RPMI7951 (cell line): Measurements from ENCODE around the gene CLEC16A. TPM values are rescaled to one million over a fixed set of nuclear protein-coding genes. Genes with fewer than 3 reads are reported as not detected.
A peak's percentile ranks its signal among the peaks of the same experiment; 100 is the strongest.

Source experiments
- DNase-seq: peaks from one replicate; pipeline ENCODE4 v3.0.0-alpha.2; 2012; ENCODE audit warnings: low read depth
- total RNA-seq: library from RNA; depleted of rRNA; stranded (reverse); fragments of >200 nt; shearing (Covaris generic); gene quantifications from 2 replicates; pipeline ENCODE4 v1.2.3, GENCODE V29; 2014

The CLEC16A gene
- total RNA-seq, 1 experiment from 2014 or later: 8.8 TPM

- DNase-seq: no peak
Observed at GRCh38 chr16:11016524-11016988, 72.2 kb downstream of the CLEC16A start.

DNA sequence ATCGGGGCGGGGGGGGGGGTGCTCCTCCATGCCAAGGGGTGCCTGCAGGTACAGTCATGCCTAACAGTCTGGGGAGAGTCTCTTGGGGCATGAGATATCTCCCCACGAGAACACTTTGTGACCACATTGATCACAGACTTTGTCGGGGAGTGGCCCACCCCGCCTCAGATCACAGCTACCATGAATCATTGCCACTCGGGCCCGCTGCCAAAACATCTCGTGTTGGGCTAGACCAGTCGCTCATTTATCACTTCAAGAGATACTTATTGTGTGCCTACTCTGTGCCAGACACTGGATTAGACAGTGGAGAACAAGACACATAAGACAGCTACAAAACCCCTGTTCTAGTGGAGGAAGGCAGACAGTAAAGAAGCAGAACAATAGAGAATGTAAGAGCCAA lies 72.6 kb downstream of the CLEC16A start:
- peak; percentile 88 for DNase-seq

DNA sequence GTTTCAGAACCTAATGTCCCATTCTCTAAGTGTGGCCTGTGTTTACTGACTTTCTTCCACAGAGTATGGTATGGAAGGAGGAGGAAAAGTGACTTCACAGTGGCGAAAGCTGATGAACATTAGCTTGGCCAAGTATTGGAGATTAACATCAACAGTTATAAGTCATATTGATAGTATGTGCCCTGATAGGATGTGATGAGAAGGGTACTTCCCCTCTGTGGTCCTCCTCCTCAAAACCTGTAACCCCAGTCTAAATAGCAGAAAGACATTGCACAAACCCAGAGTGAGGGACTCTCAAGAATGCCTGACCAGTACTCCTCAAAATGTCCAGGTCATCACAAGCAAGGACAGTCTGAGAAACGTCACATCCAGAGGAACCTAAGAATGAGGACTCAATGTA lies 73.1 kb downstream of the CLEC16A start:
- no peak for DNase-seq

- no peak for DNase-seq
Observed at GRCh38 chr16:11020388-11020787, 76.0 kb downstream of the CLEC16A start.

DNA sequence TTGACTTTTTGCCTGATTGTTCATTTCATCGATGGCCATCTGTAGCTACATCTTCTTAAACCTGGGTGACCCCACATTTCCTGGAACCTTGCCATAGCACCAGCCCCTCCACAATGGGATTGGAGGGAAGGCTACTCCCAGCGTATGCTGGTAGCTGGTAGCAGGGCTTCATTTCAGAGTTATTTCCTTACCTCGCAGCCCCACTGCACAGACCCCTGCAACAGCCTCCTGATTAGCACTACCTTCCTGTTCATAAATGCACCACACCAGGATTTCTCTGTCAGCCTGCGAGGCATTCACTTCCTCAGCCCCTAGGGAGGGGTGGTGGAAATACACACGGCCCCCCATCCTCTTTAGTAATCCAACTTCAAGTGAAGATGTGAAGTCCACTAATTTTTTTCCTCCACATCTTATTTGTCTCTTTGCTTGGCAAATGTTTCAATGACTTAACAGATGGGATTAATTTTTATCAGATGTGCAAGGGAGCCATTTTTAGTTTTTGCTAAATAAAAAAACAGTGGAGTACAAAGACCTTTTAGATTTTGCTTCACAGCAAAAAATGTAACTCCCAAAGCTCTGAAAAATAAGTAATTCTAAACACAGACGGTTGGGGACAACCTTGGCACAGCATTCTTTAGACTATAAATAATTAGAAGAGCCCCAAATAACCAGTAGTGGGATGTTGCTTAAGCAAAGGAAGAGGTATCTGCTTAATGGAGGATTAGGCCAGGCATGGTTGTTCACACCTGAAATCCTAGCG lies 76.6 kb downstream of the CLEC16A start:
- DNase-seq: no peak

DNA sequence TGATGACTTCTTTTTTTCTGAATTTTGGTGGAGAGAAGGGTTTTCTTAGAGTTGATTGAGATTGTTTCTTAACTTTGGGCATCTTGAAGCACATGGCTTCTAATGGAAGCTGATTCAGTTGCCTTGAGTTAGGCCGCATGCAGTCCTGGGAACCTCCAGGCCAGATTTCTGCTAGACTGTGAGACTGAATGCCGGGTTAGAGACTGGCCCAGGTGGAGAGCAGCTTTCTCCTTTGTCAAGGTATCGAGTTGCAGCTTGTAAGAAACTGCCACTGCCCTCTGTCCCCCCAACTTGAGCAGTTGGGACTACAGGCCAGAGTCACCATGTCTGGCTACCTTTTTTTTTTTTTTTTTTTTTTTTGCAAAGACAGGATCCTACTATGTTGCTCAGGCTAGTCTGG lies 77.6 kb downstream of the CLEC16A start:
- DNase-seq: no peak

GRCh38 chr16:11023262-11024039 lies 79.1 kb downstream of the CLEC16A start:
- no peak for DNase-seq

GRCh38 chr16:11024333-11025053 lies 80.1 kb downstream of the CLEC16A start:
- no peak for DNase-seq

GRCh38 chr16:11025120-11025531 lies 80.8 kb downstream of the CLEC16A start:
- no peak for DNase-seq

- peak; percentile 9 for DNase-seq
Observed at GRCh38 chr16:11029948-11030347, 85.6 kb downstream of the CLEC16A start.

DNA sequence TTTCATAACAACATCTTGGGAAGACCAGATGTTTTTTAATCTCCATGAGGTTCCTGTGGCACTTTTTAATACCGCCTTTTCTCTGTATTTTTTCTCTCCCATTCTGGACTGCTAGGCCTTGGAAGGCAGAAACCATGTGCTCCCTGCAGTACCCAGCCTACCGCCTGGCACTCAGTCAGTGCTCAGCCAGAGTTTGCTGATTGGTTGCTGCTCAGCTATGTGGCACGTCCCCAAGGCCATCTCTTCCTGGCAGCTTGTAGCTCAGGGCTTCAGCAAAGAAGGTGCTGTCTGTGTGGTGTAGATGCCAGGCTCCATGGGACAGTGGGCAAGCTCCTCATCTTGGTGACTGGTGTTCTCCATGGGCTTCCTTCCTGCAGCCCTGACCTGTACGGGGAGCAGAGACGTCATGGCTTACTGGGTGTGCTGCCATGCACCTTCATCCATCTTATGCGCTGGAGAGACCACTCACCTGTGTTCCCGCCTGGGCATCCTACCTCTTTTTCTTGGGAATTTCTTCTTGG lies 86.7 kb downstream of the CLEC16A start:
- DNase-seq: no peak

DNA sequence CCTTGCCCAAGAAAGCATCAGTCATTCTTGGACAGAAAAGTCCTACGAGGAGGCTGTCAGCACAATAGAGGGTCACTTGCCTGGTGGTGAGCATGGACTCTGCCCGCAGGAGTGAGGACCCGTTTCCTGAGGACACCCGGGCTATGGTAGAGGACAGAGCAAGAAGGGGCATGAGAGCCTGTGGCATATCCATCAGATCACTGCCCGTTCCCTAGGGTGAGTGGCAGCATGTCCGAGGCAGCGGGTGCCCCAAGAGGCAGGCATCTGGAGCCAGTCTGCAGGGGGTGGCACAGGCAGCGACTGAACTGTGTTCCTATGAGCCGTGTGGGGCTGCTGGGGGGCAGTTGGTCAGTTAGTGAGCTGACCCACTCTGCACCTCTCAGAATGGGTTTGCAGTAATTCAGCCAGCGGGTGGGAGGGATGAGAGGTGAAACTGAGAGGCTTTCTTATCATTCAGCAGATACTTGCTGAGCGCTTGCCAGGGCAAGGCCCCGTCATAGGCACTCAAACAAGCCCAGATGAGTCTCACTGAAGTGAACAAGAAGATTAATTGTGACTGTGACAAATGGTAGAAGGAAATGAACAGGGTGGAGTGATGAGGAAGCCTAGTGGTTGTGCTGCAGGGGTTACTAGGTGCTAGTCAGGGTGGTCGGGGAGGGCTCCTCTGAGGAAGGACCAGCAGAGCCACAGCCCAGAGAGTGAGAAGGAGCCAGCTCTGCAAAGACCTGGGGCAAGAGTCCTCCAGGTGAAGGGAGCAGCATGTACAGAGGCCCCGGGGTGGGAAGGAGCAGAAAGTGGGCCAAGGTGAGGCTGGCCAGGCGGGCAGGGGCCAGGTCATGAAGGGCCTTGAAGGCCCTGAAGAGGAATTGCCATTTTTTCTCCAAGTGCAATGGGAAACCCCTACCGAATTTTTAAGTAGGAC lies 87.9 kb downstream of the CLEC16A start:
- DNase-seq: no peak

- DNase-seq: peak; percentile 62
Observed at GRCh38 chr16:11032922-11033291, 88.5 kb downstream of the CLEC16A start.

- DNase-seq: peak; percentile 82
Observed at GRCh38 chr16:11033629-11034420, 89.5 kb downstream of the CLEC16A start.

DNA sequence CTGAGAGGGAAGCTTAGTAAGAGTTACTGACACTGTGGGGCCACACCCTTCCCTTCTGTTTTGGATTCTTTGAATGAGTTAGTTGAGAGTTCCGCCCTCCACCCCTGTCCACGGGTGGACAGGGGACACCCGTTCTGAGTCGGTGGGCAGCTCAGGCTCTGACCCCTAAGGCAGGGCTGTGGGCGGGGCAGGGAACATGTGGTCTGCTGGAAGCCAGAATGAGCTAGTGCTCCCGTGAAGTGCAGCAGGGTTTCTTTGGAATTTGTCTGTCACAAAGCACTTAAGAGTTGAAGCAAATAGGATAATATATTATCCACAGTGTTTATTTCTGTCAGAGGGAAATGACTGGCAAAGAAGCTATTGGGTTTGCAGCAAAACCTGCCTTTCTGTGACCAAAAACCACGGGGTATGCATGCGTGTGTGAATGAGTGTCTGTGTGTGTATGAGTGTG lies 90.1 kb downstream of the CLEC16A start:
- DNase-seq: peak; percentile 10

GRCh38 chr16:11035096-11035495 lies 90.7 kb downstream of the CLEC16A start:
- no peak for DNase-seq

- no peak for DNase-seq
Observed at GRCh38 chr16:11036040-11036439, 91.7 kb downstream of the CLEC16A start.

DNA sequence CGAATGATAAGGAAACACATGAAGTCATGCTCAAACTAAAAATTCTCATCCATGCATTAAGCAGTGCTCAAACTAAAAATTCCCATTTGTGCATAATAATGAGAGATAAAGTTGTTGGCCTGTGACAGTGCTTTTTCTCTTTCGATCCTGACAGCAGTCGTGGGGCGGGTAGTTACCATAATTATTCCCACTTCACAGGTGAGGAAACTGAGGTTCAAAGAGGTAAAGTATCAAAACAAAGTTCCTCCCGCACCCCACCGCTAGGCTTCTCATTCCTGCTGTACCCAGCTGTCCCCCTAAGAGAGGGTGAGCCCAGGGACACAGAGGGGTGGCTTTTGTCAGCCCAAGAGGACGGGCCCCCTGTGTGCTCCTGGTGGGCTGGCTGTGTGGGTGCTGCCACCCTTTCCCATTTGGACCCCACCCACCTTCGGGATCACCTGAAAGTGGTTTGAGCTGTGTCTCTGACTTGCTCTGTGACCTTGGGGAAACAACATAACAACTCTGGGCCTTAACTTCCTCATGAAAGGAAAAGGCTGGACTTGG lies 92.6 kb downstream of the CLEC16A start:
- no peak for DNase-seq

DNA sequence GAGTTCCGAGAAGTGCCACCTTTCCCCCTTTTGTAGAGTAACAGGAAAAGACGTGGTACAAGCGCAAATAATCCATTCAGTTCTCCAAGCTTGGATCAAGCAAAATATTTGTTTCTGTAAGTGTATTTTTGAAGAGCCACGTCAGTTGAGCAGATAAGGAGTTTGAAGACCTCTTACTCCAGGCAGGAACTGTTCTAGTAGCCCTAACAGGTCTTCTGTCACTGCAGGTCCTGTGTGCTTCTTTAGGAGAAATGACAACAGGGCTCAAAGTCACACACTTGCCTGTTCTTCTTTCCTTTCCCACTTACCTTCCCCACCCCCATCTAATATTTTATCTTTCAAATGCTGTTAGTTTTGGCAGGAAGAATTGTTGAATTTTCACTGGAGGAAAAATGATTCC lies 93.9 kb downstream of the CLEC16A start:
- no peak for DNase-seq

DNA sequence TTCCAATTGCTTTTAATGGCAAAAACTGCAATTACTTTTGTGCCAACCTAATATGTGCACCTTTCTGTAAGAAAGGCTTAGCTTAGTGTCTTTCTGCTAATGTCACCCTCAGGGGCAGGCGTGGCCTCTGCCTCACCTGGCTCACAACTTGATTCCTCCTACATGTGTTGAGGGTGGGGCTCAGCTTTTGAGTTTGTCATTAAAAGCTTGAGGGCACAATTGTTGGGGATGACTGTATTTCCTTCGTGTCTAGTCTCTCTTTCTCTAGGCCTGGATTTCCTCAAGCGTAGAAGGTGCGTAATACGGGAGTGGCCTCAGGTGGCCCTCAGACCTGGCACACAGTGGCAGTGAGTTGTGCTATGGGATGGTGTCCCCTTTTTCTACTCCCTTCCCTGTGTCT lies 94.4 kb downstream of the CLEC16A start:
- DNase-seq: no peak
